ENCODE measurements around the gene C1orf146. TPM values are rescaled to one million over a fixed set of nuclear protein-coding genes. Genes with fewer than 3 reads are reported as not detected.

Gene C1orf146
- total RNA-seq, 2 donors from 2014 or later = not detected

DNA sequence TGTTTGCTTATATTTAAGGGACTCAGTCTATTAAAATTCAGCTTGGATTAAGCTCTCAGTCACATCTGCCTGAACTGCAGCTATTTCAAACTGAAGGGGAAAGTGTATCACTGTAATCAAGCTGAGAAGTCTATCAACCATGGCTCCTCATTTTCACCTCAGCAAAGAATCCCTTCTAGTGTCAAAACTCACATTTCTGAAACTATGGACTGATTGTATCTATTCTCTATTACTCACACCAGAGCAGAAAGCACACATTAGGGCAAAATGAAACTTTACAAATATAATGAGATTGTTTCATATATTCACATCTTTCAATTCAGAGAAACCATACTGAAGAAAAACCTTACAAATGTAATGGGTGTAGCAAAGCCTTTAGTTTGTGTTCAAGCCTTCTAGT, 14.6 kb upstream of the C1orf146 start:
- H3K27me3 ChIP-seq (replicated peaks; ENCODE audit: insufficient read depth) = no peaks in the 10 kb centered on the region
- intact Hi-C loops (cut with DNase I) = no loop called here
- H3K36me3 ChIP-seq = no peaks in the 10 kb centered on the region
- no peak overlapping the region for H3K27ac ChIP-seq
- no peak for DNase-seq (ENCODE audit: low spot score)
- H3K9me3 ChIP-seq = no peaks in the 10 kb centered on the region
- H3K4me3 ChIP-seq = no peak overlapping the region
- H3K4me1 ChIP-seq (replicated peaks) = no peaks in the 10 kb centered on the region
- TF ChIP-seq POLR2AphosphoS5 (IDR thresholded peaks at IDR 0.05) = no peak
- TF ChIP-seq POLR2A (IDR thresholded peaks at IDR 0.05) = no peak
- TF ChIP-seq, protein P1, sequence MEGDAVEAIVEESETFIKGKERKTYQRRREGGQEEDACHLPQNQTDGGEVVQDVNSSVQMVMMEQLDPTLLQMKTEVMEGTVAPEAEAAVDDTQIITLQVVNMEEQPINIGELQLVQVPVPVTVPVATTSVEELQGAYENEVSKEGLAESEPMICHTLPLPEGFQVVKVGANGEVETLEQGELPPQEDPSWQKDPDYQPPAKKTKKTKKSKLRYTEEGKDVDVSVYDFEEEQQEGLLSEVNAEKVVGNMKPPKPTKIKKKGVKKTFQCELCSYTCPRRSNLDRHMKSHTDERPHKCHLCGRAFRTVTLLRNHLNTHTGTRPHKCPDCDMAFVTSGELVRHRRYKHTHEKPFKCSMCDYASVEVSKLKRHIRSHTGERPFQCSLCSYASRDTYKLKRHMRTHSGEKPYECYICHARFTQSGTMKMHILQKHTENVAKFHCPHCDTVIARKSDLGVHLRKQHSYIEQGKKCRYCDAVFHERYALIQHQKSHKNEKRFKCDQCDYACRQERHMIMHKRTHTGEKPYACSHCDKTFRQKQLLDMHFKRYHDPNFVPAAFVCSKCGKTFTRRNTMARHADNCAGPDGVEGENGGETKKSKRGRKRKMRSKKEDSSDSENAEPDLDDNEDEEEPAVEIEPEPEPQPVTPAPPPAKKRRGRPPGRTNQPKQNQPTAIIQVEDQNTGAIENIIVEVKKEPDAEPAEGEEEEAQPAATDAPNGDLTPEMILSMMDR (IDR thresholded peaks at IDR 0.05) = no peak

DNA sequence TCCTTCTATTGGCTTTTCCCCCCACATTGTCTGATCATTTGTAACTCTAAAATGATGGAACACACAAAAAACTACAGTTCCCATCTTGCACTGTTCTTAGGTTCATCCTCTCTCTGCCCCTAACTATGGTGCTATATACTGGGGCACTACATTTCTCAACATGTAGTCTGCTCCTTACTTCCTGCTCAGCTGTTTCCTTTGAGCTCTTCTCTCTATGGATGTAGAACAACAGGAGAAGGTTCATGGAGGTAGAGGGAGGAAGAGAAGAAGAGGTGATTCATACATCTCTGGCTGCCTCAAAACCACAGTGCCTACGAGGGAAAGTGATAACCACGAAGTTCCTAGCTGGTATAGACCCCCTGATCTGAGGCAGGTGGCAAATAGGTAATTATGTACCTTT, 7.0 kb upstream of the C1orf146 start:
- no peaks in the 10 kb centered on the region for H3K9me3 ChIP-seq
- DNase-seq (ENCODE audit: low spot score) = no peak
- H3K4me3 ChIP-seq = no peak overlapping the region
- H3K27me3 ChIP-seq (replicated peaks; ENCODE audit: insufficient read depth) = no peaks in the 10 kb centered on the region
- H3K36me3 ChIP-seq = no peaks in the 10 kb centered on the region
- TF ChIP-seq POLR2AphosphoS5 (IDR thresholded peaks at IDR 0.05) (no peak), POLR2A (IDR thresholded peaks at IDR 0.05) (no peak)
- TF ChIP-seq, protein P1 (IDR thresholded peaks at IDR 0.05) = no peak
- no peaks in the 10 kb centered on the region for H3K4me1 ChIP-seq (replicated peaks)
- H3K27ac ChIP-seq = no peak overlapping the region
- WGBS = 75% methylated on average over 2 of the region's 2 CpGs
- intact Hi-C loops (cut with DNase I) = no loop called here

DNA sequence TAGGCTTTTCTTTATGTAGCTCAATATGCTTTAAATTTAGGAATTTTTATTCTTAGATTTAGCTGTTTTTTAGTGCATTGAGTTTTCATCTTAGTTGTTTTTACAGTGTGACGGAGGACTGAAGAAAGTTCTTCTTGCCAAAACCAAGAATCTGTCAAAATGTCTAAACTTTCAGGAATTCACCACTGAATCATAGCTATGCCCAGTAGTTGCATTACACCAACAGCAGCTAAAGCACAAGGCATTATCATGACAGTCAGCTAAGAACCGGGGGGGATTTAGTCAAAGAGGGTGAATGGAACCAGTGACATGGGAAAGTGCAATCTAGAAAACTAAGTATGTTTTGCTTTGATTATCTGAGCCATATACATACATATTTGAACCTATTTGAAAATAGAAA, 6.5 kb upstream of the C1orf146 start:
- no peak for TF ChIP-seq POLR2AphosphoS5 (IDR thresholded peaks at IDR 0.05)
- TF ChIP-seq, protein P1 (IDR thresholded peaks at IDR 0.05) = no peak
- TF ChIP-seq POLR2A (IDR thresholded peaks at IDR 0.05) = no peak
- WGBS = 94% methylated on average over 2 of the region's 2 CpGs

DNA sequence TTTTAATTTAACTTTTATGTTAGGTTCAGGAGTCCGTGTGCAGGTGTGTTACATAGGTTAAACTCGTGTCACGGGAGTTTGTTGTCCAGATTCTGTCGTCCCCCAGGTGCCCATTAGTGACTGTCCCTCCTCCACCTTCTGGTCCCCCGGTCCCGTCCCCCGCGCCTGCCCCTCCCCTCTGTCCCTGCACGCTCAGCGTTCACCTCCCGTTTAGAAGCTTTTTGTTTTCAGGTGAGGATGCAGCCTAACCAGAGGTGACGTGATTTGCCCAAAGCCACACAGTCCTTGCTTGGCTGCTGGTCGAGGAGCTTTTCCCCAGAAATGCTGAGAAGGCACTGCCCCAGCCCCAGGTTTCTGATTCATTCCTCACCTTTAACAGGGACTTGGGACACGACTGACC, 844 bp downstream of the C1orf146 start:
- Histone ChIP-seq H3K27me3 (replicated peaks; ENCODE audit: insufficient read depth) (no peaks in the 10 kb centered on the region), H3K36me3 (no peaks in the 10 kb centered on the region), H3K27ac (no peak overlapping the region), H3K4me3 (no peak overlapping the region), H3K9me3 (no peaks in the 10 kb centered on the region), H3K4me1 (replicated peaks) (no peaks in the 10 kb centered on the region)
- DNase-seq (ENCODE audit: low spot score) = no peak
- intact Hi-C loops (cut with DNase I) = no loop called here
- WGBS = 74% methylated on average over 14 of the region's 14 CpGs
- TF ChIP-seq POLR2A (IDR thresholded peaks at IDR 0.05) (no peak), POLR2AphosphoS5 (IDR thresholded peaks at IDR 0.05) (no peak)
- TF ChIP-seq, protein P1 (IDR thresholded peaks at IDR 0.05) = no peak

More for the DNA sequence above, 6.5 kb upstream of the C1orf146 start:
- H3K9me3 ChIP-seq = no peaks in the 10 kb centered on the region
- H3K27me3 ChIP-seq (replicated peaks; ENCODE audit: insufficient read depth) = no peaks in the 10 kb centered on the region
- intact Hi-C loops (cut with DNase I) = no loop called here
- H3K4me1 ChIP-seq (replicated peaks) = no peaks in the 10 kb centered on the region
- no peak overlapping the region for H3K4me3 ChIP-seq
- no peak for DNase-seq (ENCODE audit: low spot score)
- no peak overlapping the region for H3K27ac ChIP-seq
- no peaks in the 10 kb centered on the region for H3K36me3 ChIP-seq

DNA sequence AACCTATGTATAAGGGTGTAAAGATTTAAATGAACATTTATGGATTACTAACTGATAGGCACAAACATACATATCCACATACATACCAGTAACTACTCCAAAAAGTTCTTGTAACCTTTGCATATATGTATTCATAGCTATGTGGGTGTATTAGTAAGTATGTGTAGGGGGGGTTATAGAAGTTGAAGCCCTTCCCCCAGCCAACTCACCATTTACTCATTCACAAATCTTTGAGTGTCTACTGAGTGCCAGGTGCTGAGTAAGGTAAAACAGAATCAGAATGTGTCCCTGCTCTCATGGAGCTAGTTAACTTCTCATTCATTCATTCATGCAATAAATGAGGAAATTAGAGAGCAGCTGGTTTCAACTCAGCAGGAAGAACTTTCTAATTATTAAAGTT, 1.3 kb downstream of the C1orf146 start:
- no peak for DNase-seq (ENCODE audit: low spot score)
- Histone ChIP-seq H3K27me3 (replicated peaks; ENCODE audit: insufficient read depth) (no peaks in the 10 kb centered on the region), H3K36me3 (no peaks in the 10 kb centered on the region), H3K27ac (no peak overlapping the region), H3K4me3 (no peak overlapping the region), H3K4me1 (replicated peaks) (no peaks in the 10 kb centered on the region), H3K9me3 (no peaks in the 10 kb centered on the region)
- TF ChIP-seq POLR2AphosphoS5 (IDR thresholded peaks at IDR 0.05) (no peak), POLR2A (IDR thresholded peaks at IDR 0.05) (no peak)
- TF ChIP-seq, protein P1 (IDR thresholded peaks at IDR 0.05) = no peak
- intact Hi-C loops (cut with DNase I) = no loop called here

Data from prostate gland (tissue), 2 donors.